GM23248 (cell line): ENCODE results near the gene CFL2.

Source experiments
- EZH2 ChIP-seq: fragments of 200-600 bp; sonication (generic); IDR thresholded peaks from 2 replicates; pipeline ENCODE4 v1.6.1; 2018; ENCODE audit warnings: antibody characterized with exemption, mild to moderate bottlenecking; ENCODE audit not compliant: insufficient read depth, poor library complexity, severe bottlenecking
- EZH2phosphoT487 ChIP-seq: fragments of 200-600 bp; sonication (generic); IDR thresholded peaks from 2 replicates; pipeline ENCODE4 v1.6.1; 2018; ENCODE audit warnings: antibody characterized with exemption, moderate library complexity, mild to moderate bottlenecking, low read depth; ENCODE audit not compliant: insufficient read depth

DNA sequence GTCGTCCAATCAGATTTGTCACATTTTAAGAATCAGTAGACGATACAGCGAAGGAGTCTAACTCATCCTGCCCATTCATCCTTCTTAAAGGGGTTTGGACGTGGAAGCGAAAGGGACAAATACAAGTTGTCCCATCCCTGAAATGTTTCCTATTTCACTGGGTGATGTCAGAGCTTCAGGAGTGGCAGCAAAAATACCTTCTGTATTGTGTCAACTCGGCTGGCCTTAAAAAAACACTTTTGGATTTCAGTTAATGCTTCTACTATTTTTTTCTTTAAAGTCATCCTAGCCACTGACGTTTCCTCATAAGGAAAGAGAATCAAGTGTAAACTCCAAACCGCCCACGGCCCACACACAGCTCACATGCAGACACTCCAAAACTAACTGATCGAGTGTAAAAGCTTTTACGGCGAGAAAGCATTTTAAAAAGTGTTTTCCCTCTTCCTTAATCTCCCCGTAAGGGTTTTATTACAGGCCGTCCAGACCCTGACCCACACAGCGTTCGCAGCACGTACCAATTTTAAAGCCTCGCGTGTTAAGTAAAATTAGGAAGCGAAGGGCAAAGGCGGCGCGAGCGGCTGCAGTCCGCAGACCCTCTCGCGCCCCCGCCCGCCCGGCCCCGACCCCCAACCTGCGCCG is 593 bp downstream of the CFL2 start:
- TF ChIP-seq EZH2, result no peak
- no peak for TF ChIP-seq EZH2phosphoT487
